ENCODE measurements around the gene SGO2.

- TF ChIP-seq, protein P1, sequence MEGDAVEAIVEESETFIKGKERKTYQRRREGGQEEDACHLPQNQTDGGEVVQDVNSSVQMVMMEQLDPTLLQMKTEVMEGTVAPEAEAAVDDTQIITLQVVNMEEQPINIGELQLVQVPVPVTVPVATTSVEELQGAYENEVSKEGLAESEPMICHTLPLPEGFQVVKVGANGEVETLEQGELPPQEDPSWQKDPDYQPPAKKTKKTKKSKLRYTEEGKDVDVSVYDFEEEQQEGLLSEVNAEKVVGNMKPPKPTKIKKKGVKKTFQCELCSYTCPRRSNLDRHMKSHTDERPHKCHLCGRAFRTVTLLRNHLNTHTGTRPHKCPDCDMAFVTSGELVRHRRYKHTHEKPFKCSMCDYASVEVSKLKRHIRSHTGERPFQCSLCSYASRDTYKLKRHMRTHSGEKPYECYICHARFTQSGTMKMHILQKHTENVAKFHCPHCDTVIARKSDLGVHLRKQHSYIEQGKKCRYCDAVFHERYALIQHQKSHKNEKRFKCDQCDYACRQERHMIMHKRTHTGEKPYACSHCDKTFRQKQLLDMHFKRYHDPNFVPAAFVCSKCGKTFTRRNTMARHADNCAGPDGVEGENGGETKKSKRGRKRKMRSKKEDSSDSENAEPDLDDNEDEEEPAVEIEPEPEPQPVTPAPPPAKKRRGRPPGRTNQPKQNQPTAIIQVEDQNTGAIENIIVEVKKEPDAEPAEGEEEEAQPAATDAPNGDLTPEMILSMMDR (tag by site-specific recombination; IDR thresholded peaks at IDR 0.05) = no peak
- TF ChIP-seq ZBTB20 (tag by site-specific recombination; IDR thresholded peaks at IDR 0.05) (no peak), YY1 (tag by site-specific recombination; IDR thresholded peaks at IDR 0.05) (no peak), ELK4 (IDR thresholded peaks at IDR 0.05; ENCODE audit: borderline replicate concordance, low read depth, low read length) (no peak), ZNF610 (tag by site-specific recombination; IDR thresholded peaks at IDR 0.05; ENCODE audit: borderline replicate concordance) (no peak), REPIN1 (tag by site-specific recombination; IDR thresholded peaks at IDR 0.05; ENCODE audit: low read depth) (no peak), KLF9 (tag by site-specific recombination; IDR thresholded peaks at IDR 0.05; ENCODE audit: low read depth) (no peak), FEZF1 (tag by site-specific recombination; IDR thresholded peaks at IDR 0.05) (no peak), ZNF549 (tag by site-specific recombination; IDR thresholded peaks at IDR 0.05) (no peak), SP2 (tag by site-specific recombination; IDR thresholded peaks at IDR 0.05) (no peak)
- TF ChIP-seq, protein P2, sequence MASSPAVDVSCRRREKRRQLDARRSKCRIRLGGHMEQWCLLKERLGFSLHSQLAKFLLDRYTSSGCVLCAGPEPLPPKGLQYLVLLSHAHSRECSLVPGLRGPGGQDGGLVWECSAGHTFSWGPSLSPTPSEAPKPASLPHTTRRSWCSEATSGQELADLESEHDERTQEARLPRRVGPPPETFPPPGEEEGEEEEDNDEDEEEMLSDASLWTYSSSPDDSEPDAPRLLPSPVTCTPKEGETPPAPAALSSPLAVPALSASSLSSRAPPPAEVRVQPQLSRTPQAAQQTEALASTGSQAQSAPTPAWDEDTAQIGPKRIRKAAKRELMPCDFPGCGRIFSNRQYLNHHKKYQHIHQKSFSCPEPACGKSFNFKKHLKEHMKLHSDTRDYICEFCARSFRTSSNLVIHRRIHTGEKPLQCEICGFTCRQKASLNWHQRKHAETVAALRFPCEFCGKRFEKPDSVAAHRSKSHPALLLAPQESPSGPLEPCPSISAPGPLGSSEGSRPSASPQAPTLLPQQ (tag by site-specific recombination; IDR thresholded peaks at IDR 0.05) = no peak
- TF ChIP-seq, protein P3, sequence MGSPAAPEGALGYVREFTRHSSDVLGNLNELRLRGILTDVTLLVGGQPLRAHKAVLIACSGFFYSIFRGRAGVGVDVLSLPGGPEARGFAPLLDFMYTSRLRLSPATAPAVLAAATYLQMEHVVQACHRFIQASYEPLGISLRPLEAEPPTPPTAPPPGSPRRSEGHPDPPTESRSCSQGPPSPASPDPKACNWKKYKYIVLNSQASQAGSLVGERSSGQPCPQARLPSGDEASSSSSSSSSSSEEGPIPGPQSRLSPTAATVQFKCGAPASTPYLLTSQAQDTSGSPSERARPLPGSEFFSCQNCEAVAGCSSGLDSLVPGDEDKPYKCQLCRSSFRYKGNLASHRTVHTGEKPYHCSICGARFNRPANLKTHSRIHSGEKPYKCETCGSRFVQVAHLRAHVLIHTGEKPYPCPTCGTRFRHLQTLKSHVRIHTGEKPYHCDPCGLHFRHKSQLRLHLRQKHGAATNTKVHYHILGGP (tag by site-specific recombination; IDR thresholded peaks at IDR 0.05) = no peak
- TF ChIP-seq, protein P4, sequence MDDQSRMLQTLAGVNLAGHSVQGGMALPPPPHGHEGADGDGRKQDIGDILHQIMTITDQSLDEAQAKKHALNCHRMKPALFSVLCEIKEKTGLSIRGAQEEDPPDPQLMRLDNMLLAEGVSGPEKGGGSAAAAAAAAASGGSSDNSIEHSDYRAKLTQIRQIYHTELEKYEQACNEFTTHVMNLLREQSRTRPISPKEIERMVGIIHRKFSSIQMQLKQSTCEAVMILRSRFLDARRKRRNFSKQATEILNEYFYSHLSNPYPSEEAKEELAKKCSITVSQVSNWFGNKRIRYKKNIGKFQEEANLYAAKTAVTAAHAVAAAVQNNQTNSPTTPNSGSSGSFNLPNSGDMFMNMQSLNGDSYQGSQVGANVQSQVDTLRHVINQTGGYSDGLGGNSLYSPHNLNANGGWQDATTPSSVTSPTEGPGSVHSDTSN (CRISPR knock-in tag; IDR thresholded peaks at IDR 0.05) = no peak
Measured at GRCh38 chr2:200538139-200538538, 12.1 kb downstream of the SGO2 start.
